Pons (tissue), 1 donor: ENCODE results near the gene ATP1A3.
"Not testable (repeated sequence)": the region's sequence is repeated elsewhere in the genome, so short reads cannot be mapped to it uniquely, and the experiment has no call there.

Experiments used
- DNase-seq: peaks from one replicate; pipeline ENCODE4 v3.0.0-alpha.2; 2016; ENCODE audit warnings: low spot score

The ATP1A3 gene

GRCh38 chr19:42010245-42011126 is 16.5 kb upstream of the ATP1A3 start:
- no peak for DNase-seq

- no peak for DNase-seq
Observed at GRCh38 chr19:42006569-42006968, 12.5 kb upstream of the ATP1A3 start.

- DNase-seq = no peak
Observed at GRCh38 chr19:42005504-42005903, 11.5 kb upstream of the ATP1A3 start.

GRCh38 chr19:42003506-42004294 is 9.7 kb upstream of the ATP1A3 start:
- DNase-seq = no peak

- DNase-seq = no peak
Observed at GRCh38 chr19:41999878-42000208, 5.8 kb upstream of the ATP1A3 start.

GRCh38 chr19:41999071-41999877 is 5.2 kb upstream of the ATP1A3 start:
- no peak for DNase-seq

- DNase-seq = no peak
Observed at GRCh38 chr19:41998246-41999020, 4.4 kb upstream of the ATP1A3 start.

GRCh38 chr19:41997851-41998229 is 3.8 kb upstream of the ATP1A3 start:
- no peak for DNase-seq

GRCh38 chr19:41997121-41997850 is 3.3 kb upstream of the ATP1A3 start:
- DNase-seq = no peak

- peak; percentile 17 for DNase-seq
Observed at GRCh38 chr19:41995959-41996797, 2.1 kb upstream of the ATP1A3 start.

GRCh38 chr19:41994994-41995958 is 1.2 kb upstream of the ATP1A3 start:
- no peak for DNase-seq

GRCh38 chr19:41994521-41994971 is 516 bp upstream of the ATP1A3 start:
- DNase-seq = no peak

- not testable (repeated sequence) for DNase-seq
Observed at GRCh38 chr19:41991925-41992569, 2.0 kb downstream of the ATP1A3 start.

GRCh38 chr19:41991025-41991424 is 3.0 kb downstream of the ATP1A3 start:
- no peak for DNase-seq

- DNase-seq = no peak
Observed at GRCh38 chr19:41990615-41991014, 3.4 kb downstream of the ATP1A3 start.

- DNase-seq = no peak
Observed at GRCh38 chr19:41990028-41990427, 4.0 kb downstream of the ATP1A3 start.

- no peak for DNase-seq
Observed at GRCh38 chr19:41988947-41989346, 5.1 kb downstream of the ATP1A3 start.
